Suprapubic skin (tissue), 3 donors: ENCODE results near the gene AFF1.

Experiments used
- CTCF ChIP-seq, 2 donors: fragments of 200-600 bp in 1 of 2; fragments of 450-650 bp in 1 of 2; sonication (generic) in 1 of 2; IDR thresholded peaks; one replicate each; pipeline ENCODE4 v1.5.1; 2016 to 2019; ENCODE audit warnings: antibody characterized with exemption in 2 of 2, mild to moderate bottlenecking in 1 of 2, moderate library complexity in 1 of 2
- EP300 ChIP-seq: sonication (generic); formaldehyde crosslinking; IDR thresholded peaks from one replicate; pipeline ENCODE4 v1.6.1; 2017; ENCODE audit warnings: antibody characterized with exemption
- POLR2A ChIP-seq, 2 donors: fragments of 450-650 bp; IDR thresholded peaks; one replicate each; pipeline ENCODE4 v1.6.1; 2017; ENCODE audit warnings: antibody characterized with exemption in 2 of 2, mild to moderate bottlenecking in 2 of 2, moderate library complexity in 2 of 2

- TF ChIP-seq CTCF (IDR thresholded peaks at IDR 0.05) (no peak), POLR2A (IDR thresholded peaks at IDR 0.05) (no peak), EP300 (no peak)
Observed at GRCh38 chr4:86959588-86960500, 25.0 kb downstream of the AFF1 start.
